Measurements from ENCODE around the gene SPATA13.

Gene SPATA13

GRCh38 chr13:24181991-24182702, 21.6 kb downstream of the SPATA13 start:
- Histone ChIP-seq H3K9me3 (ENCODE audit: control insufficient read depth, insufficient read depth, low read length) (no peaks in the 10 kb centered on the region), H3K36me3 (ENCODE audit: control insufficient read depth, insufficient read depth, low read length) (no peaks in the 10 kb centered on the region), H3K4me3 (ENCODE audit: low read length) (no peak overlapping the region), H3K27ac (ENCODE audit: low read length) (no peak overlapping the region), H3K4me1 (ENCODE audit: control insufficient read depth, insufficient read depth, low read length) (0 out of 2 replicates have a peak, but pooled peaks cover 2% of the 10 kb centered on the region), H3K27me3 (ENCODE audit: control insufficient read depth, insufficient read depth, low read length) (no peaks in the 10 kb centered on the region)
- WGBS (ENCODE audit: insufficient coverage, insufficient read length), result no CpG with 5 or more reads among the region's 4 CpGs
- DNase-seq (ENCODE audit: low read depth, low spot score), result no peak

DNA sequence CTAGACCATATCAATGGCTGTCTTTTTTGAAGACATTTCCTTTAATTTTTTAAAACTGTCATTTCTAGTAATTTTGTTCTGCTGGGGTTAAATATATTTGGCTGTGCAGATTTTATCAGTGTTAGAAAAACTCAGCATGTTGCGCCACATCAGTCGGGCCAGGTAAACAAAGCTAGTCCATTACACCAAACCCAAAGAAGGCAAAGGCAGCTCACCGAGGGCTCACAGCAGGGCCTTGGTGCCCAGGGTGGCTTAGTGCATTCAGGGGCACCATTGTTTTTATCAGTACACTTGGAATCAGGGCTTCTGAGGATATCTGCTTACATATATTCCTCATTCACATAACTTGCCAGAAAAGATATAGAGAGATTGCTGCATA, 22.2 kb downstream of the SPATA13 start:
- WGBS (ENCODE audit: insufficient coverage, insufficient read length), result no CpG with 5 or more reads among the region's 3 CpGs
- Histone ChIP-seq H3K36me3 (ENCODE audit: control insufficient read depth, insufficient read depth, low read length) (no peaks in the 10 kb centered on the region), H3K27ac (ENCODE audit: low read length) (no peak overlapping the region), H3K27me3 (ENCODE audit: control insufficient read depth, insufficient read depth, low read length) (no peaks in the 10 kb centered on the region), H3K9me3 (ENCODE audit: control insufficient read depth, insufficient read depth, low read length) (no peaks in the 10 kb centered on the region), H3K4me1 (ENCODE audit: control insufficient read depth, insufficient read depth, low read length) (0 out of 2 replicates have a peak, but pooled peaks cover 2% of the 10 kb centered on the region), H3K4me3 (ENCODE audit: low read length) (no peak overlapping the region)
- DNase-seq (ENCODE audit: low read depth, low spot score), result no peak

DNA sequence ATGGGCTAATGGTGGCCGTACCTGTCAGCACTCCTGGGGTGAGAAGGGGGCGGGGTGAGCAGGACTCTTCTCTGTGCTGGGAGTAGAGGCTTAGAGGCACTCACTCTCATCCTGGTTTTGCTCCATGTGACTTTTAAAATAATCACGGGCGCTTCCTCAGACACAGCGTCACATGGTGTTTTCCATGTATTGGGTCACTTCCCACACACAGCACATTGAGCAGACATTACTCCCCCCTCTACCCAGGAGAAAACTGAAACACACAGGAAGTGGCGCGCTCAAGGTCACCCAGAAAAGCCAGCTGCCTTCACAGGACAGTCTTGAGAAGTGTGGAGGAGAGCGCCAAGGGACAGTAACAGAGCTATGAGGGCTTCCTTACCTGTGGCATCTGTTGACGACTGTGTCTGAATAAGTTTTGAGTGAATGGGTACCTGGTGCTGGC, 23.2 kb downstream of the SPATA13 start:
- no peak overlapping the region for H3K27ac ChIP-seq (ENCODE audit: low read length)
- WGBS (ENCODE audit: insufficient coverage, insufficient read length), result no CpG with 5 or more reads among the region's 9 CpGs
- H3K36me3 ChIP-seq (ENCODE audit: control insufficient read depth, insufficient read depth, low read length), result no peaks in the 10 kb centered on the region
- H3K4me1 ChIP-seq (ENCODE audit: control insufficient read depth, insufficient read depth, low read length), result 0 out of 2 replicates have a peak, but pooled peaks cover 2% of the 10 kb centered on the region
- DNase-seq (ENCODE audit: low read depth, low spot score), result no peak
- H3K9me3 ChIP-seq (ENCODE audit: control insufficient read depth, insufficient read depth, low read length), result no peaks in the 10 kb centered on the region
- H3K4me3 ChIP-seq (ENCODE audit: low read length), result no peak overlapping the region
- no peaks in the 10 kb centered on the region for H3K27me3 ChIP-seq (ENCODE audit: control insufficient read depth, insufficient read depth, low read length)

GRCh38 chr13:24184265-24184841, 23.8 kb downstream of the SPATA13 start:
- no peaks in the 10 kb centered on the region for H3K9me3 ChIP-seq (ENCODE audit: control insufficient read depth, insufficient read depth, low read length)

DNA sequence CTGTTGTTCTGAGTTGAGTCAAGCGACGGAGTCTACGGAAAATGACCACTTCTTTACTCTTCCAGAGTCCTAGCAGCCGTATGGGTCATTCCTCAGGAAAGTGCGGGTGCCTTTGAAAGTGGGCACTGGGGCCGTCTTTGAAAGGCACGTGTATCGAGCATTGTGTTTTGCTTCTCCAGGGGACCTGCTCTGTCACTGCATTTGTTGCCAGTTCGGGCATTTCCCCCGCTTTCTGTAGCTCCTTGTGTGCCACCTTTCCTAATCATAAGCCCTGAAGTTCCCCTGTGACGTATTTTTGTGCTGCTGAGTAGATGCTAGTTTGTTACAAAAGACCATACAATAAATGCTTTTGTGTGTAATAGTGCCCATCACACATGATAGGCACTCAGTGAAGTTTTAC, 24.4 kb downstream of the SPATA13 start:
- Histone ChIP-seq H3K27ac (ENCODE audit: low read length) (no peak overlapping the region), H3K36me3 (ENCODE audit: control insufficient read depth, insufficient read depth, low read length) (no peaks in the 10 kb centered on the region), H3K4me3 (ENCODE audit: low read length) (no peak overlapping the region), H3K27me3 (ENCODE audit: control insufficient read depth, insufficient read depth, low read length) (no peaks in the 10 kb centered on the region), H3K9me3 (ENCODE audit: control insufficient read depth, insufficient read depth, low read length) (no peaks in the 10 kb centered on the region), H3K4me1 (ENCODE audit: control insufficient read depth, insufficient read depth, low read length) (0 out of 2 replicates have a peak, but pooled peaks cover 2% of the 10 kb centered on the region)
- DNase-seq (ENCODE audit: low read depth, low spot score), result no peak
- WGBS (ENCODE audit: insufficient coverage, insufficient read length), result no CpG with 5 or more reads among the region's 11 CpGs

More at GRCh38 chr13:24184265-24184841, 23.8 kb downstream of the SPATA13 start:
- DNase-seq (ENCODE audit: low read depth, low spot score), result no peak
- no peak overlapping the region for H3K4me3 ChIP-seq (ENCODE audit: low read length)
- H3K36me3 ChIP-seq (ENCODE audit: control insufficient read depth, insufficient read depth, low read length), result no peaks in the 10 kb centered on the region
- no peak overlapping the region for H3K27ac ChIP-seq (ENCODE audit: low read length)
- WGBS (ENCODE audit: insufficient coverage, insufficient read length), result no CpG with 5 or more reads among the region's 4 CpGs
- no peaks in the 10 kb centered on the region for H3K27me3 ChIP-seq (ENCODE audit: control insufficient read depth, insufficient read depth, low read length)
- 0 out of 2 replicates have a peak, but pooled peaks cover 2% of the 10 kb centered on the region for H3K4me1 ChIP-seq (ENCODE audit: control insufficient read depth, insufficient read depth, low read length)

- Histone ChIP-seq H3K4me3 (ENCODE audit: low read length) (no peak overlapping the region), H3K36me3 (ENCODE audit: control insufficient read depth, insufficient read depth, low read length) (no peaks in the 10 kb centered on the region), H3K27ac (ENCODE audit: low read length) (no peak overlapping the region), H3K9me3 (ENCODE audit: control insufficient read depth, insufficient read depth, low read length) (no peaks in the 10 kb centered on the region), H3K27me3 (ENCODE audit: control insufficient read depth, insufficient read depth, low read length) (no peaks in the 10 kb centered on the region), H3K4me1 (ENCODE audit: control insufficient read depth, insufficient read depth, low read length) (0 out of 2 replicates have a peak, but pooled peaks cover 2% of the 10 kb centered on the region)
- DNase-seq (ENCODE audit: low read depth, low spot score), result no peak
- WGBS (ENCODE audit: insufficient coverage, insufficient read length), result no CpG with 5 or more reads among the region's 7 CpGs
These were observed 25.2 kb downstream of the SPATA13 start for GRCh38 chr13:24185591-24186232.

DNA sequence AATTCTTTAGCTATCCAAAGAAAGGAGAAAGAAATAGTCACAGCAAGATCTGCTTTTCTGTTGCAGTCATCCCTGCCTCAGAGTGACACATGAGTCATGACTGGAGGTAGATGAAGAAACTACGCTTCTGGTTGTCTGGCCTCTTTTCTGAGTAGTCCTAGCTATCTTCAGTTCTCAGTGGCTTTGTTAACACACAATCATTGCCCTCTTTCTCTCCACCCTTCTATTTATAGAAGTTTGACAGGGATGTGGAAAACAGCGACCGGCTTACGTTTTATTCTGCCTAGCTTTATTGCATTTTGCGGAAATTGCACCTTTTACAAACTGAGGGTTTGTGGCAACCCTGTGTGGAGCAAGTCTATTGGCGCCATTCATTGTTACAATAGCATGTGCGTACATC, 26.7 kb downstream of the SPATA13 start:
- Histone ChIP-seq H3K27me3 (ENCODE audit: control insufficient read depth, insufficient read depth, low read length) (no peaks in the 10 kb centered on the region), H3K9me3 (ENCODE audit: control insufficient read depth, insufficient read depth, low read length) (no peaks in the 10 kb centered on the region), H3K4me1 (ENCODE audit: control insufficient read depth, insufficient read depth, low read length) (peaks cover 4% of the 10 kb centered on the region; the same call in 1 of the 2 replicates), H3K27ac (ENCODE audit: low read length) (no peak overlapping the region), H3K36me3 (ENCODE audit: control insufficient read depth, insufficient read depth, low read length) (no peaks in the 10 kb centered on the region), H3K4me3 (ENCODE audit: low read length) (no peak overlapping the region)
- no CpG with 5 or more reads among the region's 7 CpGs for WGBS (ENCODE audit: insufficient coverage, insufficient read length)
- DNase-seq (ENCODE audit: low read depth, low spot score), result no peak

- Histone ChIP-seq H3K36me3 (ENCODE audit: control insufficient read depth, insufficient read depth, low read length) (no peaks in the 10 kb centered on the region), H3K4me1 (ENCODE audit: control insufficient read depth, insufficient read depth, low read length) (peaks cover 3% of the 10 kb centered on the region; the same call in 1 of the 2 replicates), H3K27me3 (ENCODE audit: control insufficient read depth, insufficient read depth, low read length) (no peaks in the 10 kb centered on the region), H3K27ac (ENCODE audit: low read length) (no peak overlapping the region), H3K4me3 (ENCODE audit: low read length) (no peak overlapping the region), H3K9me3 (ENCODE audit: control insufficient read depth, insufficient read depth, low read length) (no peaks in the 10 kb centered on the region)
- WGBS (ENCODE audit: insufficient coverage, insufficient read length), result no CpG with 5 or more reads among the region's 6 CpGs
- DNase-seq (ENCODE audit: low read depth, low spot score), result no peak
These were observed 31.7 kb downstream of the SPATA13 start for GRCh38 chr13:24192057-24192810.

- no peaks in the 10 kb centered on the region for H3K9me3 ChIP-seq (ENCODE audit: control insufficient read depth, insufficient read depth, low read length)
- H3K27me3 ChIP-seq (ENCODE audit: control insufficient read depth, insufficient read depth, low read length), result no peaks in the 10 kb centered on the region
- no peaks in the 10 kb centered on the region for H3K36me3 ChIP-seq (ENCODE audit: control insufficient read depth, insufficient read depth, low read length)
- no peak for DNase-seq (ENCODE audit: low read depth, low spot score)
- no peak overlapping the region for H3K4me3 ChIP-seq (ENCODE audit: low read length)
- no CpG with 5 or more reads among the region's 1 CpG for WGBS (ENCODE audit: insufficient coverage, insufficient read length)
- H3K27ac ChIP-seq (ENCODE audit: low read length), result no peak overlapping the region
- peaks cover 3% of the 10 kb centered on the region; the same call in 1 of the 2 replicates for H3K4me1 ChIP-seq (ENCODE audit: control insufficient read depth, insufficient read depth, low read length)
These were observed 32.3 kb downstream of the SPATA13 start for GRCh38 chr13:24192811-24193162.

DNA sequence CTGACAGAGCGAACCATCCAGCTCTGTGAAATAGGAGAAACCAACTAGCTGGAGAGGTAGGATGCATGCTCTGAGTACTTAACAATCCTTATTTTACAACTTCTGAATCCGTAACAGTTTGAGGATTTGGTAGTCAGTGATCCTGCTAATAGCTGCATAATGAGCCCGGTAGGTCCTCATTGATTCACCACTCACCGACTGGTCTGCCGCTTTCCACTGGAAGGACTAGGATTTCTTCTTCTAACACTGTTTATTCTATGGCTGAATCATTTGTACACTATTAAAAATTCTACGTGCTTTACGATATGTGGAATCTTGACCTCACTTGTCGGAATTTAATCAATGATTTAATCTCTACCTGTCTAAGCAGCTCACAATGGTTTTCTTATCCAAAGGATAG, 33.9 kb downstream of the SPATA13 start:
- H3K27ac ChIP-seq (ENCODE audit: low read length), result no peak overlapping the region
- no peak for DNase-seq (ENCODE audit: low read depth, low spot score)

More for the DNA sequence above, 33.9 kb downstream of the SPATA13 start:
- H3K9me3 ChIP-seq (ENCODE audit: control insufficient read depth, insufficient read depth, low read length), result no peaks in the 10 kb centered on the region
- peaks cover 3% of the 10 kb centered on the region; the same call in 1 of the 2 replicates for H3K4me1 ChIP-seq (ENCODE audit: control insufficient read depth, insufficient read depth, low read length)
- H3K4me3 ChIP-seq (ENCODE audit: low read length), result no peak overlapping the region
- H3K36me3 ChIP-seq (ENCODE audit: control insufficient read depth, insufficient read depth, low read length), result no peaks in the 10 kb centered on the region
- WGBS (ENCODE audit: insufficient coverage, insufficient read length), result no CpG with 5 or more reads among the region's 8 CpGs
- H3K27me3 ChIP-seq (ENCODE audit: control insufficient read depth, insufficient read depth, low read length), result no peaks in the 10 kb centered on the region

Data from iPS DF 6.9 (cell line).